ENCODE data around the gene BICRA.
"Not testable (repeated sequence)": the region's sequence is repeated elsewhere in the genome, so short reads cannot be mapped to it uniquely, and the experiment has no call there.

The BICRA gene

GRCh38 chr19:47714855-47715254, 105.9 kb downstream of the BICRA start:
- DNase-seq (ENCODE audit: low read depth in 2 of 2): not testable (repeated sequence)

GRCh38 chr19:47716270-47716937, 107.5 kb downstream of the BICRA start:
- no peak for DNase-seq (ENCODE audit: low read depth in 2 of 2)

- DNase-seq (ENCODE audit: low read depth in 2 of 2): not testable (repeated sequence)
Observed at GRCh38 chr19:47718415-47719046, 109.6 kb downstream of the BICRA start.

GRCh38 chr19:47719047-47719859, 110.3 kb downstream of the BICRA start:
- no peak for DNase-seq (ENCODE audit: low read depth in 2 of 2)

DNA sequence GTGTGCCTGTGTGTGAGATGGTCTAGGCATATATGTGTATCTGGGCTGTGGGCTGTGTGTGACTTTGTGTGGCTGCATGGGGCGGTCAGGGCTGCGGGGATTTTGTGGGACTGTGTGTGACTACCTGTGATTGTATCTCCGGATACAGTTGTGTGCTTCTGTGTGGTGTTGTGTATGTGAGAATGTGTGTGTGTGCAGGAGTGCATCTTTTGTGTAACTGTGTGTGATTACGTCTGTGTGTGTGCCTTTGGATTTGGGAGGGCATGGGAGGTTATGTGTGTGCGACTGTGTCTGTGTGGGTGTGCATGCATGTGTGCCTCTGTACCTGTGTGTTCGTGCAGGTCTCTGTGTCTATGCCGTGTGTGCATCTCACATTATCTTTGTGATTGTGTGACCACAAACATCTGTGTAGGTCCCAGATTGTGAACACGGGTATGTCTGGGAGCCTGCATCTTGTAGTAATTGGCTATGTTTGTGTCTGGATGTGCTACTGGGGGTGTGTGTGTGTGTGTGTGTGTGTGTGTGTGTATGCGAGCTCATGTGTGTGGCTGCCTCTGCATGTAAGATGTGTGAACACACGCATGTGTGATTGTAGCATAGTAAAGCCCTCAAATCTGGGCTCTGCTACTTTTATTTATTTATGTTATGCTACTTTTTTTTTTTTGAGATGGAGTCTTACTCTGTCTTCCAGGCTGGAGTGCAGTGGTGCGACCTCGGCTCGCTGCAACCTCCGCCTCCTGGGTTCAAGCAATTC, 111.9 kb downstream of the BICRA start:
- DNase-seq (ENCODE audit: low read depth in 2 of 2): no peak

GRCh38 chr19:47723581-47723940, 114.6 kb downstream of the BICRA start:
- no peak for DNase-seq (ENCODE audit: low read depth in 2 of 2)

DNA sequence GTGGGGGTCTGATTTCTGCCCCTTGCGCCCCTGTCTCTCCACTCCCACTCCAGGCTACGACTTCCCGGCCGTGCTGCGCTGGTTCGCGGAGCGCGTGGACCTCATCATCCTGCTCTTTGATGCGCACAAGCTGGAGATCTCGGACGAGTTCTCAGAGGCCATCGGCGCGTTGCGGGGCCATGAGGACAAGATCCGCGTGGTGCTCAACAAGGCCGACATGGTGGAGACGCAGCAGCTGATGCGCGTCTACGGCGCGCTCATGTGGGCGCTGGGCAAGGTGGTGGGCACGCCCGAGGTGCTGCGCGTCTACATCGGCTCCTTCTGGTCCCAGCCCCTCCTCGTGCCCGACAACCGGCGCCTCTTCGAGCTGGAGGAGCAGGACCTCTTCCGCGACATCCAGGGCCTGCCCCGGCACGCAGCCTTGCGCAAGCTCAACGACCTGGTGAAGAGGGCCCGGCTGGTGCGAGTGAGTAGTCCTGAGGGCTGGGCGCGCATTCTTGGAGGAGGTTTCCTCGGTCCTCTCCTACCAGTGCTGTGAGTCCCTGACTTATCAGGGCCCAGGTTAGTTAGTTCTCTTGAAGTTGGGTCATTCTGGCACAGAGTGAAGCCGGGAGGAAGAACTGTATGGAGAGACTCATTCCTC, 116.9 kb downstream of the BICRA start:
- no peak for DNase-seq (ENCODE audit: low read depth in 2 of 2)

- no peak for DNase-seq (ENCODE audit: low read depth in 2 of 2)
Observed at GRCh38 chr19:47726467-47726866, 117.5 kb downstream of the BICRA start.

DNA sequence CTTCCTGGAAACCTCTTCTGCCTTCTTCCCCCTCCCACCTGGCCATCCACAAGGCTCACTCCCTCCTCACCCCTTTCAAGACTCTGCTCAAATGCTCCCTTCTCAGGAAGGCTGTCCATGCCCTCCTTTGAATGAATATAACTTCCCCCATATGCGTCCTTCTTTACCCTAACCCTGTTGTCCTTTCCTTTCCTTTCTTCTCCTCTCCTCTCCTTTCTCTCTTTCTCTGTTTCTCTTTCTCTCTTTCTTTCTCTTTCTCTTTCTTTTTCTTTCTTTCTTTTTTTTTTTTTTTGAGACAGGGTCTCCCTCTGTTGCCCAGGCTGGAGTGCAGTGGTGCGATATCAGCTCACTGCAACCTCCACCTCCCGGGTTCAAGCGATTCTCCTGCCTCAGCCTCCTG, 119.4 kb downstream of the BICRA start:
- not testable (repeated sequence) for DNase-seq (ENCODE audit: low read depth in 2 of 2)

DNA sequence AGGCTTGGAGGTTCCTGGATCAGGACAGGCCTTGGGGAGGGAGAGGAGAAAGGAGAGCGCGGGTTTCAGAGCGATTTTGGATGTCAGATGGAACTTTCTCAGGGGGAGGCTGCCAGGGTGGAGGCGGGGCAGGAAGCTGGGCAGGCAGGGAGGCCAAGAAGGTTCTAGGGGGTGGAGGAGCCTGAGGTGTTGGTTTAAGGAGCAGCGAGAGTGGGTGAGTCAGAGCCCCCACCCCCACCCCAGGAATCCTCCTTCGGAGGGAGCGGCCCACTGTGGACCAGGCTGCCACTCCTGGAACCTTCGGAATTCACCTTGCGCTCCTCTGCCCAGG, 120.5 kb downstream of the BICRA start:
- DNase-seq (ENCODE audit: low read depth in 2 of 2): no peak

DNA sequence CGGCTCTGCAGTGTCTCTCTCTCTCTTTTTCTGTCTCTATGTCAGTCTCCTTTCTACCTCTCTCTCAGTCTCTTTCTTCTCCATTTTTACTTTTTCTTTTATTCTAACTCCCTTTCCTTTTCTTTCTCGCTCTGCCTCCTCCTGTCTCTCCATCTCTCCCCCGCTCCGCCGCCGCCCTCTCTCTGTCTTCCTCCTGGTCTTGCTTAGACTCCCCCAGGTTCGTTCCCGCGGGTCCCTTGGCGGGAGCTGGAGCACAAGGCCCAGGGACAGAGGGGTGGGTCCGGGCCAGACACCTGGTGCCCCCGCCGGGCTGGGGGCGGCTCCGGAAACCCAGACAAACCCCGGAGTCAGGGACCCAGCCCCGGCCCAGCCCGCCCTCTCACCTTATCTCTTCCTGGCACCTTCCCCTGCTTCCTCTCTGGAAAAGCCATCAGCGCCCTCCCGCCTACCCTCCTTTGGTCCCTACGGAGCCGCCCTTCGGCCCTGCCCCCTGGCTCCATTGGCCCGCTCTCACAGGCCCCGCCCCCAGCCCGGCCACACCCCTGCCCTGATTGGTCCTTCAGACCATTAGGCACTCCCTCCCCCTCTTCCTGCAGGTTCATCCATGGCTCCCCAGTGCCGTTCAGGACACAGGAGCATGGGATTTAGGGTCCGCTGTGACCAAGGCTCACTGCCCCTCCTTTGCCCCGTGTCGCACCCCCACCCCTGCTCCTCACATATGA, 121.0 kb downstream of the BICRA start:
- DNase-seq (ENCODE audit: low read depth in 2 of 2): peak; percentile 32 to 51

- no peak for DNase-seq (ENCODE audit: low read depth in 2 of 2)
Observed at GRCh38 chr19:47730521-47730889, 121.6 kb downstream of the BICRA start.

DNA sequence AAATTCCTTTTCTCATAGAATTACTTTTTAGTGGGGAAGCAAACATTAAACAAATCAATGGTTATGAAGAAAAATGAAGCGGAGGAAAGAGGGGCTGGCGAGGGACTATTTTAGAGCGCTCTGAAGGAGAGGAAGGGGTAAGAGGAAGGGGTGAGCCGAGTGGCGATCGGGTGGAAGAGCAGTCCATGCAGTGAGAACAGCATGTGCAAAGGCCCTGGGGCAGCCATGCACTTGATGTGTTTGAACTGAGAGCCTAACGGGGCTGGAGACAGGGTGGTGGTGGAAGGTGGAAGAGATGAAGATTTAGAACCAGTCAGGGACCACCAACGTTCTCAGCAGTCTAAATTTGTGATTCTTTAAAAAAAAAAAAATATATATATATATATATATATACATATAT, 122.0 kb downstream of the BICRA start:
- no peak for DNase-seq (ENCODE audit: low read depth in 2 of 2)

GRCh38 chr19:47735131-47735530, 126.2 kb downstream of the BICRA start:
- DNase-seq (ENCODE audit: low read depth in 2 of 2): no peak

- no peak for DNase-seq (ENCODE audit: low read depth in 2 of 2)
Observed at GRCh38 chr19:47740866-47741519, 132.1 kb downstream of the BICRA start.

DNA sequence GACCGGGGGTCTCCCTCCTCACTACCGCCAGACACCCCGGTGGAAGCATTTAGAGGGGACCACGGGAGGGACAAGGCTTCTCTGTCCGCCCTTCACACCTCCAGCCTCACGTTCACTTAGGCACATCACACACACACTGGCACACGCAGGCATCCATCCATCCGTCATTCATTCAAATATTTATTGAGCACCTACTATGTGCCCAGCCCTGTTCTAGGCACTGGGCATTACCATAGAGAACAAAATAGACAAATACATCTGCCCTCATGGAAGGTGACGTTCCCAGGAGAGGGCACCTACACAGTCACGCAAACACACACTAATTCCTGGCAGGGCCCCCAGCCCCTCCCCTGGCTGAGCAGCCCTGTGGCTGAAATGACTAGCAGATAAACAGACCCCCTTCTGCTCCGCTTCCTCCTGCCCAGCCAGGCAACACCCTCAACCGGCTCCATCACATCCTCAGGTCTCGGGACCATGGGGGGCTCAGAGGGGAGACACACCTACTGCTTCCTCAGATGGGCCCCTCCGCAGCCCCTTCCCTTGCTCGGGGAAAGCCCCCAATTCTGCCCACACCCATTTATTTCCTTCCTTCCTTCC, 132.7 kb downstream of the BICRA start:
- DNase-seq (ENCODE audit: low read depth in 2 of 2): no peak

DNA sequence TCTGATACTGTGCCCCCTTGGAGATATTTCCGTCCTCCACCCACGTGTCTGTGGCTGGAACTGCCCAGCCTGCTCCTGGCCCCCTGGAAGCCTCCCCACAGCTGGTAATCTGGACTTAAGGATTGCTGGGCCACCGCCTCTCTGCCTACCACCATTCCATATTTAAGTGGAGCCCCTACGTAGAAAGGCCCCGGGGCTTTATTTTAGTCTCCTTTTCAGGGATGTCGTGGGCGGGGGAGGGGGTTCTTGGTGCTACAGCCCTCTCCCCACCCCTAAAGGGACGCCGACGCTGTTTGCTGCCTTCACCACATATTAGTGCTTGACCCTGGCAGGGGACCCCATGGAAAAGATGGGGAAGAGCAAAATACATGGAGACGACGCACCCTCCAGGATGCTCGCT, 133.7 kb downstream of the BICRA start:
- no peak for DNase-seq (ENCODE audit: low read depth in 2 of 2)

- DNase-seq (ENCODE audit: low read depth in 2 of 2): peak; percentile 94 to 97
Observed at GRCh38 chr19:47745010-47745901, 136.3 kb downstream of the BICRA start, which contains the start of gene NOP53. TSS of gene NOP53 (plus strand) at chr19:47745546. CDS start at chr19:47745560, 14 bp downstream.

DNA sequence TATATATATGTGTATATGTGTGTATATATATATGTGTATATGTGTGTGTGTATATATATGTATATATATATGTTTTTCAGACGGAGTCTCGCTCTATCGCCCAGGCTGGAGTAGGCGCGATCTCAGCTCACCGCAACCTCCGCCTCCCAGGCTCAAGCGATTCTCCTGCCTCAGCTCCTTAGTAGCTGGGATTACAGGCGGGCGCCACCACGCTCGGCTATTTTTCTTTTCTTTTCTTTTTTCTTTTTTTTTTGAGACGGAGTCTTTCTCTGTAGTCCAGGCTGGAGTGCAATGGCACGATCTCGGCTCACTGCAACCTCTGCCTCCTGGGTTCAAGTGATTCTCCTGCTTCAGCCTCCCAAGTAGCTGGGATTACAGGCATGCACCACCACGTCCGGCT, 137.2 kb downstream of the BICRA start:
- DNase-seq (ENCODE audit: low read depth in 2 of 2): not testable (repeated sequence)
